PC-9 (cell line): ENCODE results near the gene ZNF484.

Experiments used
- CTCF ChIP-seq: fragments of 200-600 bp; sonication (generic); conservative IDR thresholded peaks from 2 replicates; pipeline ENCODE4 v1.6.1; 2017; ENCODE audit warnings: mixed run types, antibody characterized with exemption, mild to moderate bottlenecking, moderate library complexity
- EZH2 ChIP-seq: fragments of 200-600 bp; sonication (generic); IDR thresholded peaks from 2 replicates; pipeline ENCODE4 v1.8.0; 2017; ENCODE audit warnings: antibody characterized with exemption, low read depth

DNA sequence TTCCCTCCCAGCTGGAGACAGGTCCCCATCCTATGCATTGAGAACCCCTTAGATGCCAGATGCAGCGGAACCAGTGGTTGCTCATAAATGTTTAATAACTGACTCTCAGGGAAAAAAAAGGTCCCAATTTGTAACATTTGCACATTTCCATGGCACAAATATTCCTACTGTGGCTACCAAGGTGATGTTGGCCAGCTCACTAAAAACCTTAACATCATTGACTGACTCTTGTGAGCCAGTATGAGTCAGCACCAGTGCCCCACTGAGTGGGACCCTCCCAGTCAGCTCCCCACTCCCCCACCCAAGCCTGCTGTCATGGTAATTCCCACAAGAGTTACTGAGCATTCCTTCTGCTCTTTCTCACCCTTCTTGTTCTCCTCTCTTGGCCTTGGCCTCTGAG is 42.6 kb upstream of the ZNF484 start:
- TF ChIP-seq CTCF = no peak
- no peak for TF ChIP-seq EZH2
